Measurements from ENCODE around the gene SIPA1L3.

- TF ChIP-seq EZH2 (IDR thresholded peaks at IDR 0.05; ENCODE audit: borderline replicate concordance, low read length) = no peak
- no peak for TF ChIP-seq CTCF (conservative IDR thresholded peaks at IDR 0.05 in 1 of 2, IDR thresholded peaks at IDR 0.05 in 1 of 2; ENCODE audit: extremely low read depth in 1 of 2, insufficient read depth in 1 of 2, low read depth in 1 of 2, low read length in 2 of 2)
These were observed 7.0 kb upstream of the SIPA1L3 start for GRCh38 chr19:37899966-37900365.

Data from mammary epithelial cell (primary cell).